ENCODE measurements around the gene SRF.

The SRF gene

DNA sequence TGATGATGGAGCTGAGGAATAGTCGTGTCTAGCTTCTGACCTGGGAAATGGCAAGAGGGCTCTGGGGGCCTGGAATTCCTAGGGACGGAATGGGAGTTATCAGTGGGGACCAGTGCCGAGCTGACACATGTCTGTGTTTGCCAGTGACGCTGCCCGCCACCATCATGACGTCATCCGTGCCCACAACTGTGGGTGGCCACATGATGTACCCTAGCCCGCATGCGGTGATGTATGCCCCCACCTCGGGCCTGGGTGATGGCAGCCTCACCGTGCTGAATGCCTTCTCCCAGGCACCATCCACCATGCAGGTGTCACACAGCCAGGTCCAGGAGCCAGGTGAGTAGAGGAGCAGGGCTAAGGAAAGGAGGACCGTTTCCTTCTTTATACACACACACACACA, 7.1 kb downstream of the SRF start:
- TF ChIP-seq CTCF (IDR thresholded peaks at IDR 0.05; ENCODE audit: insufficient read depth, missing control alignments): no peak
- DNase-seq (ENCODE audit: insufficient read length, low spot score) (no peak), FAIRE-seq (no peak)

DNA sequence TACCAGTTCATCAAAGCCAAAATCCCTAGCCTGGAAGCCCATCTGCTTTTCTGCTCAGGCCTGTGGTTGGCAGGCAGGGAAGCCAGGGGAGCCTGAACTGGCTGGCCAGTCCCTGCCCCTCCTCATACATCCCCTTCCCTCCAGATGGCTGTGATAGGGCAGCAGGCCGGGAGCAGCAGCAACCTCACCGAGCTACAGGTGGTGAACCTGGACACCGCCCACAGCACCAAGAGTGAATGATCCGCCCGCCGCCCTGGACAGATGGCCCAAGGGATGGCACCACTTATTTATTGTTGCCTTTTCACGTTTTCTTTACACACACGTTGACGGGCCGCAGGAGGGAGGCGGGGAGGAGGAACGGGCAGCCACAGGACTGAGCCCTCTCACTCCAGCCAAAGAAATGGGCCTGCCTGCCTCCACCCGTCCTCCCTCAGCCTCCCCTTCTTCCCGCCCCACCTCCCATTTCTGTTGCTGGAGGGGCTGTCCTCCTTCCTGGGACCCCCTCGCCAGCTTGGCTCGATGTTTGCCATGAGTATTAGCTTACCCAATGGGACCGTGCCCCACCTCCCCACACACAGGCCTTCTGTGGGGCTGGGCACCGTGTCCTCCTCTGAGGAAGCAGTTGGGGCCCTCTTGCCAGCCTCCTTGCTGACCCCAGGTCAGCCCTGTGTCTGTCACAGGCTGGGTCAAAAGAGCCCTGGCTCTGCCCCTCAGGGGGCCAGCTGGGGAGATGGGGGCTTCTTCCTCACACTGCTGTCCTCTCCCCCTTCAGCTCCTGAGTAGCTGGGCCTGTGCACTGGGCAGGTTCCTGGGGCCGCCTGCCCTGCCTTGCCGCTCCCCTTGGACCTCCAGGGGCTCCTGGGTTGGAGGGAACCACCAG, 8.1 kb downstream of the SRF start:
- DNase-seq (ENCODE audit: insufficient read length, low spot score): no peak

GRCh38 chr6:43180058-43180457, 9.0 kb downstream of the SRF start:
- no peak for DNase-seq (ENCODE audit: insufficient read length, low spot score)
- no peak for TF ChIP-seq CTCF (IDR thresholded peaks at IDR 0.05; ENCODE audit: insufficient read depth, missing control alignments)
- no peak for FAIRE-seq

More for the DNA sequence above, 8.1 kb downstream of the SRF start:
- TF ChIP-seq CTCF (IDR thresholded peaks at IDR 0.05; ENCODE audit: insufficient read depth, missing control alignments): no peak
- FAIRE-seq: no peak

GRCh38 chr6:43180985-43181384, 9.9 kb downstream of the SRF start:
- no peak for TF ChIP-seq CTCF (IDR thresholded peaks at IDR 0.05; ENCODE audit: insufficient read depth, missing control alignments)
- FAIRE-seq (no peak), DNase-seq (ENCODE audit: insufficient read length, low spot score) (no peak)

GRCh38 chr6:43181621-43181941, 10.5 kb downstream of the SRF start:
- no peak for DNase-seq (ENCODE audit: insufficient read length, low spot score)
- TF ChIP-seq CTCF (IDR thresholded peaks at IDR 0.05; ENCODE audit: insufficient read depth, missing control alignments): no peak
- no peak for FAIRE-seq

DNA sequence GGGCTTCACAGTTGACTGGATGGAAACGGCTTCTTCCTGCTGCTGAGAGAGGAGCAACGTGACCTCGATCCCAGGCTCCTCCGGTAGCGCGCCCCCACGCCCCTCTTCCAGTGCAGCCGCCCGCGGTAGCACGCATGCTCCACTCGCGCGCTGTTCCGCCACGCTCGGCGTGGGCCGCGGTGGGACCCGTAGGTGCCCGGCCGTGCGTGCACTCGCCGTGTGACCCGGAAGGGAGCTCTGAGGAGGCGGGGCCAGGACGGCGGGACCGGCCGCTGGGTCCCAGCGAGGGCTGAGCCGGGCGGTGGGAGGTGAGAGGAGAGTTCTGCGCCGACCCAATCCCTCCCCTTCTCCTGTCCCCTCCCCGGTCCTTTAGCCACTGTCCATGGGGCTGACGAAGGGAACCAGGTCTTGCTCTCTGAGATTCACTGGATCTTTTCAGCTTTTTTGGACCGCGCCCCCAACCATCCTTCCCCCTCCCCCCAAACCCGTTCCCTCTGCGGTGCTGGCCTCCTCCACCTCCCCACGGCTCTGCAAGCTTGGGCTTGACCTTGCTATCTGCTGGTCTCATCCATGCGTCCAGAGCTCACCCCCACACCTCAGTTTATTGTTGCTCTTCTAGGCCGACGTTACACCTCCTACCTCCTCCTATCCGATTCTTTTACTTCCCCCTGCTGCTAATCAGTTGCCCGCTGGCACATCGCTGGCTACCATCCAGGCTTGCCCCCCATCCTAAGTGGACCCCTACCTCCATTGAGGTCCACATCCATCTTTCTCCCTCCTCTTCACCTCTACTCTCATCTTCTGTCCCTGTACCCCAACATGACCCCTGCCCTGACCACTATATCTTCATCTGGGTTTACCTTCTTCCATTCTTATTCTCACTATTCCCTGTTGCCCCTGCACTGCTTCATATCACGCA, 11.1 kb downstream of the SRF start, which contains the start of gene CUL9:
Gene CUL9, plus strand, starts transcription at position 255 of the 919 bp plus-strand sequence. CDS start 2,115 bp downstream, outside the sequence.
- no peak for TF ChIP-seq CTCF (IDR thresholded peaks at IDR 0.05; ENCODE audit: insufficient read depth, missing control alignments)
- FAIRE-seq (no peak), DNase-seq (ENCODE audit: insufficient read length, low spot score) (peak; percentile 91)
